CD4-positive, alpha-beta T cell treated with Interleukin-6 for 4 hours (primary cell): ENCODE measurements around the gene SAMD4B.
"Not testable (repeated sequence)": the region's sequence is repeated elsewhere in the genome, so short reads cannot be mapped to it uniquely, and the experiment has no call there.

ENCODE experiments used
- DNase-seq: peaks from one replicate; pipeline ENCODE4 v3.0.0-alpha.2; 2020; ENCODE audit warnings: mixed read lengths

The SAMD4B gene

GRCh38 chr19:39335168-39335548 is 7.1 kb upstream of the SAMD4B start:
- peak; percentile 42 for DNase-seq

DNA sequence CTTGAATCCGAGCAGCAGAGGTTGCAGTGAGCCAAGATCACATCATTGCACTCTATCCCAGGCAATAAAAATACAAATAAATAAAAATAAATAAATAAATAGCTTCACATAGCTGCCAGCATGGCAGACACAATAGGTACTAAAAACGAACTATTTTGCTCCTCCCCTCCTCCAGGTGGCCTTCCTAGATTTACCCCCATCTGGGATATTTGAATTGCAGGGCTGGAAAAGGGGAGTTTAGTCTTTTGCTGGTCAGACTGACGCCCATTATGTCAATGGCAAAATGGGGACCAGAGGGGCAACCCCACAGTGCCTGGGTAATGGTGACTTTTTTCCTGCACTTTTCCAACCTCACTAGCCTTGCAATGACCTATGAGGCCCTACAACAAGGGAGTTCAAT is 5.7 kb upstream of the SAMD4B start:
- DNase-seq: no peak

GRCh38 chr19:39339674-39340073 is 2.5 kb upstream of the SAMD4B start:
- no peak for DNase-seq

DNA sequence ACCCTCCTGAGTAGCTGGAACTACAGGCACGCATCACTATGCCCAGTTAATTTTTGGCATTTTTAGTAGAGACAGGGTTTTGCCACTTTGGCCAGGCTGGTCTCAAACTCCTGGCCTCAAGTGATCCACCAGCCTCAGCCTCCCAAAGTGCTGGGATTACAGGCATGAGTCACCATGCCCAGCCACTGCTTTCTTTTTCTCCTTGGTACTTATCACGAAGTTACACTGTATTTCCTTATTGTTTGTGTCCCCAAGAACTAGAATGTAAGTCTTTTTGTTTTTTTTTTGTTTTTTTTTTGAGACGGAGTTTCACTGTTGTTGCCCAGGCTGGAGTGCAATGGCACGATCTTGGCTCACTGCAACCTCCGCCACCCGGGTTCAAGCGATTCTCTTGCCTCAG is 2.1 kb upstream of the SAMD4B start:
- not testable (repeated sequence) for DNase-seq

DNA sequence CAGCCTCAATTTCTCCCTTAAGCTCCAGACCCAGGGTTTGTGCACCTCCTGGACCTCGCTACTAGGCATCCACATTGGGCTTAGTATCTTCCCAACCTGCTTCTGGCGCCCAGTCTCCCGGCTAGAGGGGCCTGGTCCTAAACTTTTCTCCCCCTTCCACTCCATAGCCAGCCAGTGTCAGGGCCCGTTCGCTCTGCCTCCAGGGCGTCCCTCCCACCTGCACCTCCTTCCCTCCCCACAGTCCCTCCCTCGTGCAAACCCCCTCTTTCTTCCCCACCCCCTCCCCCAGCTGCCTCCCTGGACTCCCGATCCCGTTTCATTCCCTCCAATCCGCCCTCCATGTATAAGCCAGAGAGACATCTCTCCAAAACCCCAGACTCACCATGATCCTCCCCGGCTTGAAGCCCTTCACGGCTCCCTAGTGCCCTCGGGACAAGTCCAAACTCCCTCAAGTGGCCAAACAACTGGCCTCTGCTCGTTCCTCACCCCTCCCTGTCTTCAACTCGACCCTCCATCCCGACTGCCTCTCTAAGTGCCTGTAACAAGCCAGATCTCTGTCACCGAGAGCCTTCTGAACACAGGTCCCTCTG is 997 bp upstream of the SAMD4B start:
- DNase-seq: peak; percentile 43

GRCh38 chr19:39342647-39343305 is 555 bp downstream of the SAMD4B start:
- DNase-seq: no peak

GRCh38 chr19:39345956-39346355 is 3.7 kb downstream of the SAMD4B start:
- DNase-seq: no peak

DNA sequence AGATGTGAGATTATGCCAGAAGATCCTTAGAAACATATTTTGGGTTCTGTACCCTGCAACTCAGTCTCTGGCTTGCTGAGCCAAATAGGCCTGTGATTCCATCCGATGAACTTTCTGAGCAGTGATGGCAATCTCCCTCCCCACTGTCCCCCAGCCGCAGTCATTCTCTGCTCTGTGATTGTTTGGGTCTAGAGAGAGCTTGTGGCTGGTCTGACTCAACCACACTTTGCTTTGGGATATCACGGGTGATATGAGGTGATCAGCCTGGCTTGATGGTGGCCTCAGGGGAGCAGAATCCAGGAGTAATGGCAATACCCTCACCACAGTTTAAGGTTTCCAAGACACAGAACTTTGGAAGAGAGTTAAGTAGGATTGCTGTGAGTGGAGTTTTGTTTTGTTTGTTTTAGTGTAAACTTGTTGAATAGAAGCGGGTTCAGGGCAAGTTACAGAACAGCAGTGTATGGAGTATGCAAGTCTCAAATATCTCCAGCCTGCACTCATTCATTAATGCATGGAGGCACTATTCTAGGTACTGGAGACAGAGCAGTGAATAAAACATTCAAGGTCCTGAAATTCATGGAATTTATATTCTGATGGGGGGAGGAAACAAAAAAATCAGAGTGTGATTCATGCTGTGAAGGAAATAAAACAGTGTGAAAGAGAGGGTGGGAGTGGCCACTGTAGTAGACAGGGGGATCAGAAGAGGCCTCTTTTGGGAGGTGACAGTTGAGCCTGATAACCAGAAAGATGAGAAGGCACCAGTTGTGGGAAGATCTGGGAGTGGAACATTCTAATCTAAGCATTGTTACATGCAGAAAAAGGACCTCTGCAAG is 5.3 kb downstream of the SAMD4B start:
- DNase-seq: no peak

GRCh38 chr19:39349326-39349725 is 7.1 kb downstream of the SAMD4B start:
- no peak for DNase-seq

- no peak for DNase-seq
Measured at GRCh38 chr19:39350156-39350555, 7.9 kb downstream of the SAMD4B start.

DNA sequence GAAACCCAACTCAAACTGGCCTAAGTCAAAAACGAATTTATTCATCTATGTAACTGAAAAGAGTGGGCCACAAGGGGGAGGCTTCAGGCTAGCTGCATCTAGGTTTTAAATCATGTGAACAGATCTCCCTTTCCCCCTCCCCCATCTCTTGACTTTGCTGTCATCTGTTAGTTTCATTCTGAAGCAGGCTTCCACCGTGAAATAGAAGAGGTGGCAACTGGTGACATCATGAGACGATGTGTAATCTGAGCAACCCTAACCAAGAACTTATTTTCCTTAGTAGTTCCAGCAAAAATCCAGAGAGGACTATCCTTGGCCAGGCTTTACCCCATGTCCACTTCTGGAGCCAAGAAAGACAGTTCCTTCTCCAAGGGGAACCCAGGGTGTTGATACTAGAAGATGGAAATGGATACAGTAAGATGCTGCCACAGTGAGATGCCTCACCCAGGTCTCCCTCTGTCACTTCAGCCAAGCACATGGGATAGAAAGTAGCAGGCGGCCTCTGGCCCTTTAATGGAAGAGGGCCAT is 9.4 kb downstream of the SAMD4B start:
- DNase-seq: peak; percentile 13

DNA sequence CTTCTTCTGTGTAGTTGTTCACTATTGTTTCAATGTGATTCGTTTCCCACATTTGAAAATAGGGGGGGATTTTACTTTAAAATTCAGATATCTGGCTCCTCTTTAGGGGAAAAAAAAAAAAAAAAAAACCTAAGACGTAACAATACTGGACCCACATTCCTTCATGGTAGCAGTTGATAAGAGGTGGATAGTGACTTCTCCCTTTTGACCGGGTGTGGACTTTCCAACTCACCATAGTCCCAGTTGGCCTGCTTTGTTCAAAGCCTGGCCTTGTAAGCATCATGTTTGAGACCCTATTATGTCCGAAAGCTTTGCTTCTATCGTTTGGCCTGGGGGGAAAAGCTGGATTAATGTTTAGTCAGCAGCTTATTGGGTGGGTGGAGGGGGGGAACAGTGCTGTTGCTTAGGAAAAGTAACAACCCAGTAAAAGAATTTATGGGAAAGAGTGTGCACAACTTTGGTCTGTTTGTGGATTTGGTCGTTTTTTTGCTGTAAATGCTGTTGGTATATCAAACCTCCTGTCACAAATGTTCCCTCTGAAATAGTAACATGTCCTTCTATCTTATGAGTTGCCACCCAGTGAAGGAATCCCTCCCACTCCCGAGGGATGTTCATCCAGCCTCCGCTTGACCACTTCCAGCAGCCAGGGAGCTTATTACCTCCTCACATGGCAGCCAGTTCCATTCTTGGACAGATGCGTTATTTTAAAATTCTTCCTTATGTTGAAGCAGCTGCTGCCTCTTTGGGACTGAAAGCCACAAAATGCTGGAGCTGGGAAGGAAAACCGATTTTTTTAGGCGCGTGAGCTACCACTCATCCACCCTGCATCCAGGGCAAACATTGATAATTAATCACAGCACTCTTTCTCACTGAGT is 10.4 kb downstream of the SAMD4B start:
- DNase-seq: no peak

- no peak for DNase-seq
Measured at GRCh38 chr19:39355253-39355652, 13.0 kb downstream of the SAMD4B start.

DNA sequence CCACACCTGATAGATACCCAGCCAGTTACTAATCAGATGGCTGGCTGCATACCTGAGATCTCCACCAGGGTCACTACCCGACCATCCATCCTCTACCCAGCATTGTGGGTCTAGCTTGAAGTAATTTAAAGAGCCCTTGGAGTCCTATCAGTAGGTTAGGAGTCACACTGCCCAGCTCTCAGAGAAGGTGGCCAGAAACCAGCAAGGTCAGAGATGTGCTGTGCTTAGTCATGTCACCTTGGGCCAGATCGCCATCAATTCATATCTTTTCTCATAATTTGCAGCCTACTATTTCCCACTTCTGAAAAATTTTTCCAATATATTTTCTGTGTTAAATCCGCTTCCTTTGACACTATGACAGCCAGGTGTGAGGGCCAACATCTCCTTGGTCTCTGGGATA is 13.9 kb downstream of the SAMD4B start:
- no peak for DNase-seq

- DNase-seq: no peak
Measured at GRCh38 chr19:39356647-39357046, 14.4 kb downstream of the SAMD4B start.

DNA sequence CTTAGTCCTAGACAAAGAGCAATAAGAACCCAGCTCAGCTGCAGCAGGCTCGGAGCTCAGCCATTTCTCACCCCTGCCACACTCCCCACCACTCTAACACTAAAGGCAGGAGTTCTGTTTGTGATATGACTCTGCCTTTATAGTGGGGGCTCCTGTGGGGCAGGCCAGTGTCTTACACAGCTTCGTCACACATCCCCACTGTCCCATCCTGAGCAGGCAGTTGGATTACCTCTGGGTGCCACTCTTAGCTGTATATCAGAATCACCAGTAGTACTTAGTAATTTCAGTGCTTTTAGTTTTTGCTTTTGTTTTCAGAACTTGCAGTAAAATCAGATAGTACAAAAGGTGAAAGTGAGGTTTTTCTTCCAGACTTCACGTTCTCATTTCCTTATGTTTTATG is 16.8 kb downstream of the SAMD4B start:
- no peak for DNase-seq

GRCh38 chr19:39360599-39360998 is 18.4 kb downstream of the SAMD4B start:
- no peak for DNase-seq

DNA sequence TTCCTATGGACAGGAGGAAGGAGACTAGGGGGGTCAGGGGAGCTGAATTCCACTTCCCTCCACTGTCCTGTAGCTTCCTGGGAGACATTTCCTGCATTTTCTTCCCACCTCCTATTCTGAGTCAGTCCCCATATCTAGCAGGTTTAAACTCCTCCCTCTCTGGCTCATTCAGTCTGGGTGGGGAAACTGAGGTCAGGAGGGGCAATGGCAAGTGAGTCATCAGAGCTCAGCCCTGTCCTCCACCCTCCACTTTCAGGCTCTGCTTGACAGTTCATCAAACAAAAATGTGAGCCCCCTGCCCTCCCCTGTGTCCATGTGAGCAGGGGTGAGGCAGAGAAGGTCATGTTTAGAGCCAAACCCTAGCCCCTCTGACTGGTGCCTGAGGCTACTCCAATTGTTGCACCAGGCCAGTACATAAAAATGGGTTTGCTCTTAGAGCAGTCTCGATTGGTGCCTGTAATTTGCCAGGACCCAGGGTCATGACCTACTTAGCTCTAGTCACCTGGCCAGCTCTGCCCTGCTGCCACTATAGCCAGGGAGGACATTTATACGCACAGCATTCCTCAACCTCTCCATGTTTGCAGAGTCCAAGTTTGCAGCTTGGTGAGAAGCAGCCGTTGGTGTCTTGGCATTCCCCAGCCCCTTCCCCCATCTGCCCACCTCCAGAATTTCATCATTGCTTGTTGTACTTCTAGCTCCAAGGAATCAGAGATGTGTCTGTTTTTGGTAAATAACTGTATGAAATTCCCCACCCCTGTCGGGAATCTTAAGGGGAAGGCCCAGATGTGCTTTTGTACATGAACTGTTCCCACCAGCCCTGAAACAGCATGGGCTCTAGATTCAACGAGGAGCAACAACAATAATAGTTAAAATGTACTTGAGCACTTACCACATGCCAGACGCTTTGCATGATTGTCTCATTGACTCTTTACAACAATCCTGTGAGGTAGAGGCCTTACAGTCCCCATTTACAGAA is 20.7 kb downstream of the SAMD4B start:
- DNase-seq: no peak

DNA sequence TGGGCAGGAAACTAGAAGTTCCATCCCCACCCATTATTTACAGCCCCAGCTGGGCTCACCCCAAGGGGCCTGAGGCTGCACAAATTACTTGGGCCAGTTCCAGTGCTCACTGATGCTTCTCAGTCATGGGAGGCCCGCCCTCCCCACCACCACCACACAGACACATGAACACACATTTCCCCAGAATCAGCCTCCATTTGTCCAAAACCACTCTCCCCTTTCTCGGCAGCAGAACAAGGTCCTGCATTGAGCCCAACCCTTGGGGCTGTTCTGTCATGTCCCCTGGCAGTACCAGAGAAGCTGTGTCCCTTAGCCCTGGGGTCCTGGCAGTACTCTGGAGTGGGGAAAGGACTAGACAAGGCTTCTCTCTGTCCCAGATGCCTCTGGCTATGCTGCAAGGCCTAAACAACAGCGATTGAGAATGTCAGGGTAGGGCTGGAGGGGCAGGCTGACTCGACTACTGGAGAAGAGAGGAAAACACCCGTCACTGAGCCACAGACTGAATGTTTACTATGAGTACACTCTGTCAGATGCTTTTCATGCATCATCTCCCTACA is 21.8 kb downstream of the SAMD4B start:
- no peak for DNase-seq

DNA sequence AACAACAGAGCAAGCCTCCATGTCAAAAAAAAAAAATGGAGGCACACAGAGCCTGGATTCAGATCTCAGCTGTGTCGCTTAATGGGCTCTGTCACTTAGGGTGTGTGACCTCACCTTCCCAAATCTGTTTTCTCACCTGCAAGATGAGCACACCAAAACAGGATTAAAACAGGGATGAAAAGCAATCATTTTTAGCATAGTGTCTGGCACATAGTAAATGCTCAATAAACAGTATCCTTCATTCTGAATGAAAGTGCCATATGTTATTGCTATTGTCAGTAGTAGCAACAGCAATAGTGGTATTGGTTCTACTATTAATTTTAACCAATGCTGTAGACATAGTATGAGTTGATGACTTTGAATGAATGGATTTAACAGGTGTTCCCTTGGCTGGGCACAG is 23.3 kb downstream of the SAMD4B start:
- DNase-seq: no peak

DNA sequence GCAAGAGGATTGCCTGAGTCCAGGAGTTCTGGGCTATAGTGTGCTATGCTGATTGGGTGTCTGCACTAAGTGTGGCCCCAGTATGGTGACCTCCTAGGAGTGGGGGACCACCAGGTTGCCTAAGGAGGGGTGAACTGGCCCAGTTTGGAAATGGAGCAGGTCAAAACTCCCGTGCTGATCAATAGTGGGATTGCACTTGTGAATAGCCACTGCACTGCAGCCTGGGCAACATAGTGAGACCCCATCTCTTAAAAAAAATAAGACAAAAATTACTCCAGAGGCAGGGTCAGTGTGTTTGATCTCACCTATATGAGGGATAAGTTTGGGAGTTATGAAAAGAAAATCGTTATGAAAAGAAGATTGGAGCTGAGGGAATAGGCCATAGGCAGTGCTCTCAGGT is 27.0 kb downstream of the SAMD4B start:
- DNase-seq: no peak
